Activated B cell treated with CpG ODN at 0.5 μM for 24 hours (primary cell): ENCODE results near the gene EVL. TPM values are rescaled to one million over a fixed set of nuclear protein-coding genes. Genes with fewer than 3 reads are reported as not detected.

Source experiments
- ATAC-seq: fragments of 200-7000 bp; cut with Tn5 transposase; one replicate; pipeline ENCODE4 v1.10.0; 2021; ENCODE audit warnings: low read depth, mild to moderate bottlenecking, moderate library complexity
- CTCF ChIA-PET: fragments of 350-600 bp; sonication (Branson Sonifier 250); formaldehyde crosslinking; loops from one replicate; lab custom pipeline; 2021; ENCODE audit warnings: antibody characterized with exemption; lab: Charles Lee
- POLR2A ChIA-PET: fragments of 350-600 bp; sonication (Branson Sonifier 250); formaldehyde crosslinking; loops from one replicate; lab custom pipeline; 2021; ENCODE audit warnings: antibody characterized with exemption; lab: Charles Lee
- DNase-seq: peaks from one replicate; pipeline ENCODE4 v3.0.0; 2022
- H3K27ac Mint-ChIP-seq: one replicate; pipeline ENCODE4 v1.8.0; 2020; ENCODE audit warnings: mixed read lengths
- H3K27me3 Mint-ChIP-seq: one replicate; pipeline ENCODE4 v1.8.0; 2021; ENCODE audit warnings: mixed read lengths
- H3K36me3 Mint-ChIP-seq: one replicate; pipeline ENCODE4 v1.8.0; 2021; ENCODE audit warnings: low read depth, mixed read lengths
- H3K4me1 Mint-ChIP-seq: one replicate; pipeline ENCODE4 v1.8.0; 2021; ENCODE audit warnings: mixed read lengths
- H3K4me3 Mint-ChIP-seq: one replicate; pipeline ENCODE4 v1.8.0; 2020; ENCODE audit warnings: mild to moderate bottlenecking, mixed read lengths
- H3K9me3 Mint-ChIP-seq: one replicate; pipeline ENCODE4 v1.8.0; 2020; ENCODE audit warnings: mixed read lengths
- intact Hi-C: fragments of 100-400 bp; cut with micrococcal nuclease; formaldehyde crosslinking; loops from one replicate; pipeline ENCODE4 v1.15.1; 2024
- total RNA-seq: library from RNA; stranded (reverse); gene quantifications from 2 replicates; pipeline ENCODE4 v1.2.3, GENCODE V29; 2022
- TF ChIP-seq, protein P1 (sequence below): fragments of 200-600 bp; IDR thresholded peaks from one replicate; pipeline ENCODE4 v1.8.0; 2022; ENCODE audit warnings: antibody characterized with exemption, mild to moderate bottlenecking

EVL gene
- total RNA-seq, 1 donor from 2014 or later = 272 TPM

DNA sequence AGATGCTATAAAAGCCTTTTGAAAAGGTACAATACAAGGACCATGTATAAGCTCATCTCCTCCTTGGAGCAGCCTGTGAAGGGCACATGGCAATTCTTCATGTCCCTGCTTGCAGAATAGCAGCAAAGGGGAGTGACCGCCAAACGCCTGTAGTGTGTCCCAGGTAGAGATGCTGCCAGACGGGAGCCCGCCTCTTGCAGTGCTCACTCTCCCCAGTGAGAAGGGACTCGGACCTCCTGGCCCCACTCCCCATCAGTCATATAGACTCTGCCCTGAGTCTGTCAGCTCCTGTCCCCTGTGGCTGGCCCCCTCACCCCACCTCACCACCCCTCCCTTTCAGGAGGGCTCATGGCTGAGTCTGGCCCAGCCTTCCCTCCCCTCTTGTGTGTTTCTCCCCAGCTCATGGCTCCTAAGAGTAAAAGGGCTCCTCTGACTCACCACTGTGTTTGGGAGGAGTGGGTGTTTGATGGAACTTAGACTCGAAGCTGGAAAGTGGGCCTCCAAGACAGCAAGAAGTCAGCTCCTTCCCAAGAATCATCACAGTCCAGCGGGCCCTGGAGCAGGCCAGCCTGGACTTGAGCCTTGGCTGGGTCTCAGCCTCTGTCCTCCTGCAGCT, 53.3 kb downstream of the EVL start:
- no peaks in the 10 kb centered on the region for H3K27me3 Mint-ChIP-seq
- TF ChIP-seq, protein P1, sequence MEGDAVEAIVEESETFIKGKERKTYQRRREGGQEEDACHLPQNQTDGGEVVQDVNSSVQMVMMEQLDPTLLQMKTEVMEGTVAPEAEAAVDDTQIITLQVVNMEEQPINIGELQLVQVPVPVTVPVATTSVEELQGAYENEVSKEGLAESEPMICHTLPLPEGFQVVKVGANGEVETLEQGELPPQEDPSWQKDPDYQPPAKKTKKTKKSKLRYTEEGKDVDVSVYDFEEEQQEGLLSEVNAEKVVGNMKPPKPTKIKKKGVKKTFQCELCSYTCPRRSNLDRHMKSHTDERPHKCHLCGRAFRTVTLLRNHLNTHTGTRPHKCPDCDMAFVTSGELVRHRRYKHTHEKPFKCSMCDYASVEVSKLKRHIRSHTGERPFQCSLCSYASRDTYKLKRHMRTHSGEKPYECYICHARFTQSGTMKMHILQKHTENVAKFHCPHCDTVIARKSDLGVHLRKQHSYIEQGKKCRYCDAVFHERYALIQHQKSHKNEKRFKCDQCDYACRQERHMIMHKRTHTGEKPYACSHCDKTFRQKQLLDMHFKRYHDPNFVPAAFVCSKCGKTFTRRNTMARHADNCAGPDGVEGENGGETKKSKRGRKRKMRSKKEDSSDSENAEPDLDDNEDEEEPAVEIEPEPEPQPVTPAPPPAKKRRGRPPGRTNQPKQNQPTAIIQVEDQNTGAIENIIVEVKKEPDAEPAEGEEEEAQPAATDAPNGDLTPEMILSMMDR = no peak
- ChIA-PET POLR2A (interaction anchor here (1.2 kb wide), 1 partner anchor 10 kb away, joined by 3 read pairs; no protein-coding TSS in a partner anchor), CTCF (interaction anchor here (1.4 kb wide), 1 partner anchor 10 kb away, joined by 5 read pairs; no protein-coding TSS in a partner anchor)
- no peak overlapping the region for H3K4me3 Mint-ChIP-seq
- H3K27ac Mint-ChIP-seq = peak overlapping the region; percentile 74
- no peaks in the 10 kb centered on the region for H3K9me3 Mint-ChIP-seq
- peaks cover 71% of the 10 kb centered on the region for H3K36me3 Mint-ChIP-seq
- H3K4me1 Mint-ChIP-seq = peaks cover 24% of the 10 kb centered on the region
- DNase-seq = no peak
- no peak for ATAC-seq
- intact Hi-C loops = loop anchor here (5.0 kb wide), 1 partner anchor 39 kb away; the partner anchor contains the start of gene DEGS2

DNA sequence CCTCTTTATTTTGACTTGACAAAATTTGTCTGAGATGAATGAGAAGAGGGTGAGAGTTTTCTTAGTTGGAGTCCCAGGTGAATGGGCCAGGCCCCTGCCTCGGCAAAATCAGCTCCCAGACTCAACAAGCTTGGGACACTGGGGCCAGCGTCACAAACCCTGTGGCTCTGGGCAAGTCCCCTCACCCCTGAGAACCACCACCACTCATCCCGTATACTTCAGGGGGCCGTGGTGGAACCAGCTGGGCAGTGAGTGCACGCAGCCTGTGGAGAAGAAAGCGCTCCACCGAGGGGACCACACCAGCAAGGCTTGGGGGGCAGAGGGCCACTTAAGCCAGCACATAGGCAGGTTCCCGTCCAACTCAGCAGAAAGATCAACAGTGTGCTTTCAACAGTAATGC, 54.0 kb downstream of the EVL start:
- H3K27ac Mint-ChIP-seq = peak overlapping the region; percentile 24
- DNase-seq = no peak
- intact Hi-C loops = loop anchor here (5.0 kb wide), 1 partner anchor 38 kb away; the partner anchor contains the start of gene DEGS2
- H3K9me3 Mint-ChIP-seq = no peaks in the 10 kb centered on the region
- peaks cover 24% of the 10 kb centered on the region for H3K4me1 Mint-ChIP-seq
- peaks cover 72% of the 10 kb centered on the region for H3K36me3 Mint-ChIP-seq
- ChIA-PET CTCF (no interaction called here), POLR2A (no interaction called here)
- TF ChIP-seq, protein P1 = no peak
- no peaks in the 10 kb centered on the region for H3K27me3 Mint-ChIP-seq
- H3K4me3 Mint-ChIP-seq = no peak overlapping the region
- ATAC-seq = no peak

DNA sequence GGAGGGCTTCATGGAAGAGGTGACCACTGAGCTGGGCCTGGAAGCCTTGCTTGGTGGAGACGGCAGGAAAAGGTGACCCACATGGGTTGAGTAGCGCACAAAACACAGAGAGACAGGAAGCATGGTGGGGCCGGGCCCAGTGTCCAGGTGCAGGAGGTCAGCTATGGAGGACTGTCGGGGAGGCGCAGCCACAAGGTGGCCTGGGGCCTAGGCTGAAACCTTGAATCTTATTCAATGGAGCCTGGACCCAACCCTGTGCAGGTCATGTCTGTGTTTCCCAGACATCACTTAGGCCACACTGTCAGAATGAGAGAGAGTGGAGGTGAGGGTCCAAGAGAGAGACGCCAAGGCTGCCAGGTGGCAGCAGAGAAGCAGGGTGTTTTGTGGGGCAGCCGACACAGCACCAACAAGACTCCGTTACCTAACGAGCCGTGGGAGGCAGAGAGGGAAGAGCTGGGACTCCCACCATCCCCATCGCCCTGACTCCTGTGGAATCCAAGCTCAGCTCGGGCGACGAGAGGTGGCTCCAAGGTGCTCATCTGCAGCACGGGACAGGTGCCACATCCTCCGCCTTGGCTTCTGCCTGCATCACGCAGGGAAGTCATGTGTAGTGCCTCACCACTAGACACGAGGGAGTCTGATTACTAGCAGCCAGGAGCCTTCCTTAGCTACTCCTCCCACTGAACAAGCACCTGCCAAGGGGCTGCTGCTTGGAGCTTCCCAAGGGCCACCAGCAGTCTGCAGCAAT, 55.5 kb downstream of the EVL start:
- Mint-ChIP-seq H3K9me3 (no peaks in the 10 kb centered on the region), H3K27me3 (no peaks in the 10 kb centered on the region), H3K4me1 (peaks cover 24% of the 10 kb centered on the region), H3K4me3 (no peak overlapping the region), H3K36me3 (peaks cover 79% of the 10 kb centered on the region), H3K27ac (peak overlapping the region; percentile 1)
- DNase-seq (no peak), ATAC-seq (no peak)
- intact Hi-C loops = no loop called here
- TF ChIP-seq, protein P1 = no peak
- CTCF ChIA-PET = interaction anchor here (2.1 kb wide), 1 partner anchor 12 kb away, joined by 11 read pairs; no protein-coding TSS in a partner anchor
- POLR2A ChIA-PET = no interaction called here

DNA sequence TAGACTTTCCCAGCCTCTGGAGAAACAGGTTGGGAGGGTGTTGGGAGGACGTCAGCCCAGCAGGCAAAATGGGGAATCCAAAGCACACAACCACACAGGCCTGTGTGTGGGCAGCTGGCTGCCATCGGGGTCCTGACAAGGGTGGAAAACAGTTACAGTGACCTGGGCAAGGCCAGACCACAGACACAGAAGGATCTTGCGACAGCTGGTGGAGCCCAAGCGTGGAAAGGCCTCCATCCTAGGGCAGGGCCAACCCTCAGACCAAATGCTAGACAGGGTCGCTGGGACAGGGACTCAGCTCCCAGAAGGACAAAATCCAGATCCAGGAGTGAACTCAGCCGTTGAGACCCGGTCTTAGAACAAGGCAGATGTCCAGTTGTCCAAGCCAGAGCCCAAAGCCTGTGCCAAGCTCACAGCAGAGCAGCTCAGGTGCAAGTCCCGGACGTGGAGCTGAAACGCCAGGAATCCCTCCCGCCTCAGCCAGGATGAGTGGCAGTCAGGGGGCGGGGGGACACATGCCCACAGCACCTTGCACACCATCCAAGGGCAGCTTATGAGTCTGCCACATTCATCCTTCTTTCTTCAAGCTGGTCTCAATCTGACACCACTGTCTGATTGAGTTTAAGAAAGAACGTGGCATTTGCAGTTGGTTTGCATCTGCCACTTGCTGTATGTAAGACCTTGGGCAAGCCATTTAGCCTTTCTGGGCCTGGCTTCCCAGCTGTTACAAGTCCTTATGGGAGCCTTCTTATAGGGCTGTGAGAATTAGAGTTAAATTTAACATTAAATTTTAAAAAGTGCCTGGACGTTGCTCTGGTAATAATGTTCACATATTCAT, 56.6 kb downstream of the EVL start:
- TF ChIP-seq, protein P1 = no peak
- CTCF ChIA-PET = interaction anchor here (2.1 kb wide), 1 partner anchor 13 kb away, joined by 11 read pairs; no protein-coding TSS in a partner anchor
- peaks cover 80% of the 10 kb centered on the region for H3K36me3 Mint-ChIP-seq
- peaks cover 20% of the 10 kb centered on the region for H3K4me1 Mint-ChIP-seq
- no peaks in the 10 kb centered on the region for H3K9me3 Mint-ChIP-seq
- ATAC-seq = no peak
- POLR2A ChIA-PET = no interaction called here
- no peaks in the 10 kb centered on the region for H3K27me3 Mint-ChIP-seq
- DNase-seq = no peak
- H3K4me3 Mint-ChIP-seq = no peak overlapping the region
- intact Hi-C loops = no loop called here
- peak overlapping the region; percentile 18 for H3K27ac Mint-ChIP-seq
